Endodermal cell (in vitro differentiated cells): Measurements from ENCODE around the gene CDH20. TPM values are rescaled to one million over a fixed set of nuclear protein-coding genes. Genes with fewer than 3 reads are reported as not detected.

Source experiments
- DNase-seq: peaks from one replicate; pipeline ENCODE4 v3.0.0-alpha.2; 2017
- H3K27ac ChIP-seq: 2 replicates; pipeline ENCODE4 v1.5.1; 2013; ENCODE audit warnings: mild to moderate bottlenecking, low read depth, low read length, moderate library complexity
- H3K27me3 ChIP-seq: 2 replicates; pipeline ENCODE4 v1.6.1; 2013; ENCODE audit warnings: mild to moderate bottlenecking, low read length, moderate library complexity; ENCODE audit not compliant: insufficient read depth, control insufficient read depth, poor library complexity, severe bottlenecking
- H3K36me3 ChIP-seq: 2 replicates; pipeline ENCODE4 v1.7.0; 2013; ENCODE audit warnings: mild to moderate bottlenecking, low read length, moderate library complexity; ENCODE audit not compliant: control insufficient read depth, insufficient read depth
- H3K4me1 ChIP-seq: one replicate; pipeline ENCODE4 v1.7.0; 2013; ENCODE audit warnings: low read length; ENCODE audit not compliant: control insufficient read depth, insufficient read depth
- H3K4me3 ChIP-seq: 2 replicates; pipeline ENCODE4 v1.5.1; 2013; ENCODE audit warnings: mild to moderate bottlenecking, low read length, moderate library complexity
- H3K9ac ChIP-seq: 2 replicates; pipeline ENCODE4 v1.6.1; 2013; ENCODE audit warnings: mild to moderate bottlenecking, low read length, moderate library complexity; ENCODE audit not compliant: poor library complexity, severe bottlenecking; ENCODE audit errors: extremely low read depth
- H3K9me3 ChIP-seq: 2 replicates; pipeline ENCODE4 v1.6.1; 2013; ENCODE audit warnings: mild to moderate bottlenecking, low read length, moderate library complexity; ENCODE audit not compliant: control insufficient read depth
- H3K27ac Mint-ChIP-seq: 2 replicates; pipeline ENCODE4 v1.8.0; 2020; ENCODE audit warnings: mixed read lengths
- H3K27me3 Mint-ChIP-seq: 2 replicates; pipeline ENCODE4 v1.8.0; 2021; ENCODE audit warnings: mild to moderate bottlenecking, mixed read lengths; ENCODE audit not compliant: insufficient read depth
- H3K36me3 Mint-ChIP-seq: 2 replicates; pipeline ENCODE4 v1.8.0; 2020; ENCODE audit warnings: low read depth, mixed read lengths
- H3K4me1 Mint-ChIP-seq: 2 replicates; pipeline ENCODE4 v1.8.0; 2020; ENCODE audit warnings: mixed read lengths
- H3K4me3 Mint-ChIP-seq: 2 replicates; pipeline ENCODE4 v1.8.0; 2020; ENCODE audit warnings: mild to moderate bottlenecking, moderate library complexity, mixed read lengths
- H3K9me3 Mint-ChIP-seq: 2 replicates; pipeline ENCODE4 v1.8.0; 2020; ENCODE audit warnings: mild to moderate bottlenecking, mixed read lengths
- WGBS, 2 experiments: methylation state at CpG; one replicate each; pipeline versions ENCODE4 v1.1.5 to v1.1.7; 2013; ENCODE audit warnings: missing lambda C conversion rate in 2 of 2, mixed read lengths in 1 of 2; ENCODE audit not compliant: insufficient coverage in 1 of 2, insufficient read length in 1 of 2; 5-methylcytosine and 5-hydroxymethylcytosine counted together
- total RNA-seq, 2 donors: library from RNA; stranded (reverse); fragmentation: NEBNext Ultra II Directional in 1 of 2; extraction: Animal tissue kit (Norgen Biotek cat#: 25700) in 1 of 2; gene quantifications; 2 replicates in 1 of 2; 3 replicates in 1 of 2; pipeline ENCODE4 v1.2.1, GENCODE V29; 2021
- TF ChIP-seq, protein P1 (sequence below): fragments of 200-600 bp; sonication (generic); conservative IDR thresholded peaks from 2 replicates; pipeline ENCODE4 v1.5.0; 2021; ENCODE audit warnings: antibody characterized with exemption, mild to moderate bottlenecking

CDH20 gene
- total RNA-seq, 2 donors from 2014 or later = 0.11 to 0.75 TPM

DNA sequence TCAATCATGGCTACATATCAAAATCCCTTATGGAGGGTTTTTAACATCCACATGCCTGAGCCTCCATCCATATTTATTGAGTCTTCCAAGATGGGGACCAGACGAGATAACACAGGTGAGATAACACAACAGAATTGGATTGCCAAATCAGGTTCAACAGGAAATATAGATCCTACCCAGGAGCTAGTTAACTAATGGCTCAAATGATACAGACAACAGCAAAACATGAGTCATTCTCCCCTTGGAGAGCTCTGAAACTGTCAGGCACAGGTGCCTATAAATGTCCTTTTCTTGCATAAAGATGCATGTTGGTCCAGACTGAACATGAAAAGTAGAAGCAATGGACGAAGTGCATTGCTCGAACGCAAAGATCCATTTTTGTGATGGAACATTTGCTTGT is 202.2 kb downstream of the CDH20 start:
- TF ChIP-seq, protein P1, sequence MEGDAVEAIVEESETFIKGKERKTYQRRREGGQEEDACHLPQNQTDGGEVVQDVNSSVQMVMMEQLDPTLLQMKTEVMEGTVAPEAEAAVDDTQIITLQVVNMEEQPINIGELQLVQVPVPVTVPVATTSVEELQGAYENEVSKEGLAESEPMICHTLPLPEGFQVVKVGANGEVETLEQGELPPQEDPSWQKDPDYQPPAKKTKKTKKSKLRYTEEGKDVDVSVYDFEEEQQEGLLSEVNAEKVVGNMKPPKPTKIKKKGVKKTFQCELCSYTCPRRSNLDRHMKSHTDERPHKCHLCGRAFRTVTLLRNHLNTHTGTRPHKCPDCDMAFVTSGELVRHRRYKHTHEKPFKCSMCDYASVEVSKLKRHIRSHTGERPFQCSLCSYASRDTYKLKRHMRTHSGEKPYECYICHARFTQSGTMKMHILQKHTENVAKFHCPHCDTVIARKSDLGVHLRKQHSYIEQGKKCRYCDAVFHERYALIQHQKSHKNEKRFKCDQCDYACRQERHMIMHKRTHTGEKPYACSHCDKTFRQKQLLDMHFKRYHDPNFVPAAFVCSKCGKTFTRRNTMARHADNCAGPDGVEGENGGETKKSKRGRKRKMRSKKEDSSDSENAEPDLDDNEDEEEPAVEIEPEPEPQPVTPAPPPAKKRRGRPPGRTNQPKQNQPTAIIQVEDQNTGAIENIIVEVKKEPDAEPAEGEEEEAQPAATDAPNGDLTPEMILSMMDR = no peak
- H3K4me1 ChIP-seq = peaks cover 4% of the 10 kb centered on the region
- H3K9me3 ChIP-seq = no peaks in the 10 kb centered on the region
- no peak overlapping the region for H3K27ac ChIP-seq
- Mint-ChIP-seq H3K27me3 (no peaks in the 10 kb centered on the region), H3K36me3 (no peaks in the 10 kb centered on the region), H3K4me3 (no peak overlapping the region), H3K9me3 (no peaks in the 10 kb centered on the region), H3K27ac (no peak overlapping the region), H3K4me1 (no peaks in the 10 kb centered on the region)
- no peak overlapping the region for H3K9ac ChIP-seq
- 86 to 92% methylated on average over 4 of the region's 4 CpGs for WGBS, 2 experiments
- no peak overlapping the region for H3K4me3 ChIP-seq
- H3K36me3 ChIP-seq = no peaks in the 10 kb centered on the region
- no peak for DNase-seq
- H3K27me3 ChIP-seq = no peaks in the 10 kb centered on the region

DNA sequence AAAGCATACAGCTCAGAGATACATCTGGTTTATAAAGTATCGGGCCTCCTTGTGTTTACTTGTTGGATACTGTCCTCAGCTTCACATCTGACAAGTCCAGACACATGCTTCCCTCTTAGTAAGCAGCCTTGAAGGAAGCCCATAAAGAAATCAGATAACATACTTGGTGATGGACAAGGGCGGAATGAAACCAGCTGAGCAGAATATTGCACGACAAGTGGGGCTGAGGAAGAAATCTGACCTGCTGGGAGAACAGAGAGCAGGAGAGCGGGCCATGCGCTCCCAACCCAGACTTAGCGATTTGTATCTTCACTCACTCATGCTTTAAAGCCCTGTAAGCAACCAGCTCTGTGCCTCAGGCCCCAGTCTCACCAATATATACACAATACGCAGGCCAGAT is 208.4 kb downstream of the CDH20 start:
- no peaks in the 10 kb centered on the region for H3K9me3 Mint-ChIP-seq
- 87 to 92% methylated on average over 6 to 7 of the region's 7 CpGs for WGBS, 2 experiments
- Histone ChIP-seq H3K27me3 (no peaks in the 10 kb centered on the region), H3K9me3 (no peaks in the 10 kb centered on the region), H3K9ac (no peak overlapping the region), H3K4me3 (no peak overlapping the region), H3K36me3 (no peaks in the 10 kb centered on the region), H3K4me1 (no peaks in the 10 kb centered on the region), H3K27ac (no peak overlapping the region)
- H3K36me3 Mint-ChIP-seq = no peaks in the 10 kb centered on the region
- TF ChIP-seq, protein P1 = no peak
- no peak for DNase-seq
- no peak overlapping the region for H3K4me3 Mint-ChIP-seq
- no peaks in the 10 kb centered on the region for H3K27me3 Mint-ChIP-seq
- H3K27ac Mint-ChIP-seq = no peak overlapping the region
- H3K4me1 Mint-ChIP-seq = peaks cover 3% of the 10 kb centered on the region

- TF ChIP-seq, protein P1 = no peak
- Mint-ChIP-seq H3K27ac (no peak overlapping the region), H3K27me3 (no peaks in the 10 kb centered on the region), H3K36me3 (no peaks in the 10 kb centered on the region), H3K9me3 (no peaks in the 10 kb centered on the region), H3K4me1 (peaks cover 3% of the 10 kb centered on the region), H3K4me3 (no peak overlapping the region)
- Histone ChIP-seq H3K27ac (no peak overlapping the region), H3K9ac (no peak overlapping the region), H3K4me1 (no peaks in the 10 kb centered on the region), H3K36me3 (no peaks in the 10 kb centered on the region), H3K27me3 (no peaks in the 10 kb centered on the region), H3K9me3 (no peaks in the 10 kb centered on the region), H3K4me3 (no peak overlapping the region)
- 87 to 100% methylated on average over 1 to 2 of the region's 2 CpGs for WGBS, 2 experiments
- no peak for DNase-seq
These were observed 209.4 kb downstream of the CDH20 start for GRCh38 chr18:61542596-61542995.
